GM21515 (cell line): ENCODE data around the gene DAB1.

Experiments
- ATAC-seq: cut with Tn5 transposase; IDR thresholded peaks from one replicate; pipeline ENCODE4 v1.9.1; 2021; ENCODE audit not compliant: unreplicated experiment

The DAB1 gene

GRCh38 chr1:57418971-57419370 is 4.9 kb downstream of the DAB1 start:
- no peak for ATAC-seq

DNA sequence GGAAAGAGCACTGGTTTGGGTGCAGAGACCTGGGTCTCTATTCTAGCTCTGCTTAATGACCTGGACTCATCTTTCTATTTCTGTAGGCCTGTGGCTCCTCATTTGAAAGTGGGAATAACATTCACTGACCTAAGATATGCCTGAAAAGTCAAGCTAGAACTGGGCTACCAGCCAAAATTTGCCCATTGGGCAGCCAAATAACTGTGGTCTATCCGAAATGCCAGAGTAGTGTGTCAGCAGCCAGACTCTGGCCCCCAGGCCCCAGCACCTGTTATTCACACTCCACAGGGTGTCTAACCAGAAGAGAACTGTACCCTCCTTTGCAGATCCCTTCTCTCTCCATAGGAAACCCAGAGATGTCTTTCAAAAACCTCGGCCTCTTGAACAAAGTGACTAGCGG is 12.6 kb downstream of the DAB1 start:
- no peak for ATAC-seq

DNA sequence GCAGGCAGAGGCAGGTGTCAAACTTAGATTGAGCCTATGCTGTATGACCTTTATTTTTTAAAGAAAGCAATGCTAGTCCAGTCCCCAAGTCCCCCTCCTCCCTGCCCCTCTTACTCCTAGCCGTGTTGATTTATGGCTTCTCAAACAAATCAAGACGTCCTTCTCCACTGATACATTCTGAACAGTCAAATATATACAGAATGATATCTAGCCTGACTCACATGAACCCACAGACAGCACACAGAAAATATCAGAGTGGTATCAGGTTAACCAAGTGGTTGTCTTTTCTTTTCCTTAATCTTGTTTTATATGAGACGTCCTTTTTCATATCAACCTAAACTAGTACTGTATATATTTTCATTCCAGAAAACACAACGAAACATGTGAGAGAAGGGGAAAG is 13.4 kb downstream of the DAB1 start:
- ATAC-seq: no peak

DNA sequence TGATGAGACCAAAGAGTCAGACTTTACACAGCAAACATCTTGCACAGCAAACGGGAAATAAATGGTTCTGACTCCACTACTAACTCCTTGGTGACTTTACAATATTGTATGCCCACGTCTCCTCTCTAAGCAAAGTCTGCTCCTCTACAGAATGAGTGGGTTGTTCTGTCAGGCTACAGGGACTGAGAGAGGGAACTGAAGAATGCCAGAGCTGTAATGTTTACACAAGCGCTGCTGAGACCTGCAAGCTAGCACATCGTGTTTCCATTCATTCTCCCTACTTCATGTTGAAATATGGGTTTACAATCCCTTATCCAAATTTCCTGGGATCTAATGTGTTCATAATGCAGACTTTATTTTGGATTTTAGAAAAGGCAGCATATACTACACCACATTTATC is 15.9 kb downstream of the DAB1 start:
- ATAC-seq: no peak

DNA sequence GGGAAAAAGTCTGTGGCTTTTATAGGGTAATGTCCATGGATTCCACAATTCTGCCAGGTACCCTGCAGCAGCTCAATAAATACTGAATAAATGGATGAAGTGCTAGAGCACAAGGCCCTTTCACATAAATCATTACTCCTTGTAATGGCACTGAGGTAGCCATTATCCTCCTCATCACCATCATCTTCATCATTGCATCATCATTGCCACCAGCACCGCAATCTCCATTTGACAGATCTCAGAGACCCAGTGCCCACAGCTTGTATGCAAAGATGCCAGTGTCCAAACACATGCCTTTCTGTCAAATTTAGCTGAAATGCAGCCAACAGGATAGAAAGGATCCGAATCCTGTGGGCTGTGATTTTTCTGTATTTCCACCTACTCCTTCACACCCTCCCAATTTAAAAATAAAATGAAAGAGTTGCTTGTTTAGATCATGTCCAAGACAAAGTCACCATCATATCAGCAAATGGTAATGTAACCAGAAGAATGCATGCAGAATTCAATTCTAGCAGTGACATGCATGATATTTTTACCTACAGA is 17.4 kb downstream of the DAB1 start:
- no peak for ATAC-seq

DNA sequence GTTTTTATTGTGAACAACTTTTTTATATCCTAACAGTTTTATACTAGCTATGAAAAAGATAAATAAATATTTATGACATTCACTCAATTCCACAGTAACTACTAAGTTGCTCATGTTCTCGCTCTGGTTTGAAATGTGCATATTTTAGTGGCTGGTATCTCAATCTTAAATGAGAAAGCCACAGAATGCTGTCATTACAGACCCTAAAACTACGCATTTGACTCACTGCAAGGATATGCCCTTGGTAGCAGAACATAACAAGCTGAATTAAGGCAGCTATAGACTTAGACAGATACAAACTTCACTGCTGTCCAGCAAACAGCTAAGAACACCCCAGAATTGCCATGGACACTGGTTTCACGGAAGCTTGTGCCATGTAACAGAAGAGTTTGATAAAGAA is 19.0 kb downstream of the DAB1 start:
- ATAC-seq: no peak

DNA sequence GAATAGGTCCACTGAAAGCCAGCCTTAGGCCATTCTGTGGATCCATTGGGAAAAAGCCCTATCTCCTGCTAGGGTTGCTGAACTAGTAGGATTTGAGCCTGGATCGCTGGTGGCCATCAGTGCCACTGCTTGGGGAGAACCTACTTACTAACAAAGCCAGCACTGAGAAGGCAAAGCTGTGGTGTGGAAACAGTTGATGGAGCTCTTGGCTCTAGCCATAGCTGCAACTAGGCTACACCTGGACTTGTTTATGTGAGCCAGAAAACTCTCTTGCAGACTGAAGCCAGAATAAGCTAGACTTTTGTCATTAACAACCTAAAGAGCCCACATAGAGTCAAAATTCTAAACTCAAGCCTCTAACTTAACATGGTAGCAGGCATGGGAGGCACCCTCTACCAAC is 20.7 kb downstream of the DAB1 start:
- ATAC-seq: no peak

GRCh38 chr1:57401671-57402070 is 22.2 kb downstream of the DAB1 start:
- ATAC-seq: no peak

DNA sequence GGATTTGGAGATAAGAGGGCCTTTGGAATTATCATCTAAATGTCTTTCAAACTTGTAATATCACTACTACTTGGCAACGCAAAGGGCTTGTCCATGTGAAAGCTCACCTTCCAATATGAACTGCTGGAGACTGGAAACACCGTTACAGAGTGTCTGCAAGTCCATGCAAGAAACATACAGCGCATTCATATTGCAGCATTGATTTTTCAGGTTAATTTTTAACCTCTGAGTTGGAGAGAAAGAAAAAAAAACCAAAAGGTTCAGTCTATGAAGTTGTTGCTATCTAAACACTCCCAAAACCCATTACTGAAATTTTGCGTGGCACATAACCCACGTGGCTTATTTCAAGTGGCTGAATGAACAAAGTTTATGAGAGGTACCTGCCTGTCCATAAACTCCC is 23.8 kb downstream of the DAB1 start:
- ATAC-seq: no peak

- no peak for ATAC-seq
These were observed 30.7 kb downstream of the DAB1 start for GRCh38 chr1:57393058-57393584.

DNA sequence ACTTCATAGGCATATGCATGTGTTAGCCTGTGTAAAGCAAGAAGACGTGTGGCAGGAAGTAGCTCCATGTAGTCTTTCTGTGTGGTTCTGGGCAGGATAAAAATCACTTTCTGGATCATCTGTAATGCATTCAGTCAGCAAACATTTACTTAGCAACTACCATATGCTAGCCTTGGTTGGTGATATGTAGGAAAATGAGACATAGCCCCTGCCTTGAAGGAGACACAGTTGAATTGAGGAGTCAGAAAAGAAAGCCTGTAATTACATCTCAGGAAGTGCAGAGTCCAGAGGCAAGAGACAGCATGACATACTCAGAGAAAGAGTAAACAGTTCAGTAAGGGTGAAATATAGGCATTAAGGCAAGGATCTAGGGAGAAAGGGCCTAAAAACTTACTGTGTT is 38.5 kb downstream of the DAB1 start:
- ATAC-seq: no peak

DNA sequence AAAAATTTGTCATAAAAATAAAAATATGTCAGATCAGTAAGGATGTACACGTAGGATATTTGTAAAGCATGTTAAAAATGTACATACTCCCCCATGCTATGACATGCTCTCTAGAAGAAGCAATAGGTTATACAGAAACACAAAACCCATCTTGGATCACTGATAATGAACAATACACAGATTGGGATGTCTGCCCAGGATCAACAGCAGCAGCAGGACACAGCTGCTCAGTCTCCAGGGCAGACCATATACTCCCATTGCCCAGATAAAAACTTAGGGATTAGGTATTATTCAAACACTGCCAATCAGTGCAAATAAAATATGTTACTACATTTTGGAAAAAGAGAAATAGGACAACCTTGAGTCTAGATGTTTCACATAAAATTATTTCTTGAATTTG is 39.0 kb downstream of the DAB1 start:
- no peak for ATAC-seq

- no peak for ATAC-seq
These were observed 39.6 kb downstream of the DAB1 start for GRCh38 chr1:57384284-57384683.

DNA sequence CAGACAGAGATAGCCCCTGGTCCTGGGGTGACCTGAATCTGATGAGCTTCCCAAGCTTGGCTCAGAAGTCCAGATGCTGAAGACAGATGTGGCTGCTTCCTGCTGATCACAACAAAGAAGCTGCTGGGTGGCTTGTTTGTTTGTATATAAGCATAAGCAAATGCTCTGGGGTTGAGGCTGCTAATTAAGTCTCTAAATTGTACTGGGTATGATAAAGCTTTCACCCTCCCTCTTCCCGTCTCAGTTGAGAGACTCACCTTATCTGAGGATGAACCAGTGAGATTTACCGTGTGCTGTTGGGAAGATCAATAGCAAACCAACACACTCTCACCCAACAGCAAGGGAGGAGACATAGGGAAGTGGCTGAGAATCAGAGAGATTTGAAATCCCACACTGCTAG is 42.0 kb downstream of the DAB1 start:
- ATAC-seq: no peak

- ATAC-seq: no peak
These were observed 42.4 kb downstream of the DAB1 start for GRCh38 chr1:57381426-57381825.

DNA sequence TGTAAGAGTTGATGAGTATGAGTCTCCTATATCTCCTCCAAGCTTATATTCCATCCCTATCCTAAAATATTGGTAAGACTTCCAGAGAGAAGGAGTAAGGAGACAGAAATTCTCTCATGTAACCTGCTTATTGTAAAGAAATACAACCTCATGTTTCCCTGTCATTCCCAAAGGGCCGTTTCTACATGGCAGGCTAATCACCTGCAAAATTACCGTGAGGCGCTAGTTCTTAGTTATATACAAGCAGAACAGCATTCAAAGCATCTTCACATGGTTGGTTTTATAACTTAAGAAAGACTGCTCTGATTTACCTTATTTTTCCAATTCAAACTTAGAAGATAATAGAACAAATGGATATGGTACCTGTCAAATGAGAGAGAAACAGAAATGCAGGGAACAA is 42.9 kb downstream of the DAB1 start:
- no peak for ATAC-seq

DNA sequence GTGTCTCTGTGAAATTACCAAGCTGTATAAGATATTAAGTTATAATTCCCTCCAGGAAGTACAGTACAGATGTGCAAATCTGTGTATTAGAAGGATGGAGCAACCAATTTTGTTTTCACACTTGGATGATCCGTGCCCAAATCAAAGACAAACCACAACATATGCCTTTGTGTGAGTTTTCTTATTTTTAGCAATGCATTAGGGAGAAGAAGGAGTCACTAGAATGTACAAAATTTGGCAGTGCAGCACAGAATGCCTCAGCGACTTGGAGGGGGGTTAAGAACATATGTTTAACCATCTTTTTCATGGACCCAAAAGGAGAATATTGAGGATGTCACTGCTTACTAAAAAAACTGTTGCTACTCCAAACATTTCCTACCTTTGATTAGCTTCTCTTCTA is 45.3 kb downstream of the DAB1 start:
- ATAC-seq: no peak

GRCh38 chr1:57377339-57378139 is 46.3 kb downstream of the DAB1 start:
- no peak for ATAC-seq

DNA sequence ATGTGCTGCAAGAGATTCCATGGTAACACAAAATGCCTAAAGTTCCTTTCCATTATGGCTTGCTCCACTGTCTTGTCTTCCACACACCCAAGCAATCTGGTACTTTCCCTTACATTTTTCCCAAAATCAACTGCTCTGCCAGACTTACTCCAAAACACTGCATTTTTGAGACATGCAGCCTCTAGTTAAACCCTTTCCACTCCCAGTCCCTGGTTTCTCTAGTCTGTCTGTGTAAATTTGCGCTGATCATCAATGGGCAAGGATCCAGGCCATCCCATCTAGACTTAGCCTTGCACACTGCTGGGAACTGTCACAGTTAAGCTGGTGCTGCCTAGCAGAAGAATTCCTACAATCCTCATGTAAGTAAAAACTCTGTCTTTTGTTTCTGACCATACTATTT is 47.8 kb downstream of the DAB1 start:
- ATAC-seq: no peak

DNA sequence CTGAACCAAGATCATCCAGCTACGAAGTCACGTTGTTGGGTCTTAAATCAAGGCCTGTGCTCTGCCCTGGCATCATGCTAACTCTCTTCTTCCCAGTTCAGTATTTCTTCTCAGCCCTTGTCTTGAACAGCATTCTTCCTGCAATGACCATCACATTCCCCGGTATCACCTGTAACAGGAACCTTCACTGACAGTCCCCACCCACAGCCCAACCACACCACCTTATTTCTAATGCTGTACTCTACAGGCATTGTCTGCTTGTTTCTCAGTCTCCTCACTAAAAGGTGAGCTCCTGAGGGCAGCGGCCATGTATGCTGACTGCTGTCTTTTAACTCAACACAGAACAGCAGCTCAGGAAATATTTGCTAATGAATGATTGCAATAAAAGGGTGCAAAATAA is 54.0 kb downstream of the DAB1 start:
- ATAC-seq: no peak

GRCh38 chr1:57367945-57368344 is 55.9 kb downstream of the DAB1 start:
- ATAC-seq: no peak

DNA sequence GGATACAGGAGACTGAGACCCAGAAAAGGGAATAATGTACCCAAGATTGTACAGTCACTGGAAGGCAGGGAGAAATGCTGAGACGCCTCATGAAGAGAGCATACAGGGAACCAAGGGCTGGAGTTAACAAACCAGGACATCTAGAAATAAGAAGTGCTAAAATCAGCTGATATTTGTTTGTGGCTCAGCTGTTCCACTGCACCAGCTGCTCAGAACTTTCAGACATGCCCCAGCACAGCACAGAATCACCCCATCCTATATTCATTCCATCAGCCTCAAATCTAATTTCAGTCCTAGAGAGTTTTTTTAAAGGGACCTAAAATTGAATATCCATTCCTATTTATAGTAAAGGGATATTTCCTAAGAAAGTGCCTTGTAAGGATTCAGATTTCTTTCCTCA is 60.2 kb downstream of the DAB1 start:
- no peak for ATAC-seq

DNA sequence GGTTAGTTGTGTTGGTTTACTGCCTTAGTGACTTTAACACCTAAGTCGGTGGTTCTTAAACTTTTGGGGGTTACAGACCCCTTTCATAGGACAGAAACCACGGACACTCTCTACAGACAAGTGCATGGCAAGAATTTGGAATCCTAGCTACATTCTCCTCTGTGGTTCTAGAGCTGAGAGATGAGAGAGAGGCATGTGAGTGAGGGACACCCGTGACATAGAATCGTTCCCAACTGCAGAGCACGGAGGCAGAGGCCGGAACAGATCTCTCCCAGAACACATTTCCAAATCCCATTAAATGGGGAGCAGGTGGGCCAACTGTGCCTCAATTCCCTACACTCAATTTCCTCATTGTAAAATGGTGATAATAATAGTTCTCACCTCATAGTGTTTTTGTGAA is 60.7 kb downstream of the DAB1 start:
- ATAC-seq: no peak
